T-helper 17 cell (primary cell): ENCODE data around the gene EIF4G3. TPM values are rescaled to one million over a fixed set of nuclear protein-coding genes. Genes with fewer than 3 reads are reported as not detected.

Experiments used
- ATAC-seq: fragments of 150-1000 bp; cut with Tn5 transposase; 2 replicates; pipeline ENCODE4 v1.10.0; 2021; ENCODE audit warnings: mild to moderate bottlenecking, moderate library complexity
- DNase-seq, 3 donors: peaks; one replicate each; pipeline versions ENCODE4 v3.0.0 to v3.0.0-alpha.2; 2020 to 2021
- H3K9me3 ChIP-seq: one replicate; pipeline ENCODE4 v1.7.0; 2013; ENCODE audit warnings: low read length, mild to moderate bottlenecking; ENCODE audit not compliant: control insufficient read depth, poor library complexity, severe bottlenecking
- H3K27ac Mint-ChIP-seq: one replicate; pipeline ENCODE4 v1.8.0; 2022; ENCODE audit warnings: mild to moderate bottlenecking, moderate library complexity, mixed read lengths
- H3K27me3 Mint-ChIP-seq: one replicate; pipeline ENCODE4 v1.8.0; 2022; ENCODE audit warnings: mixed read lengths
- H3K36me3 Mint-ChIP-seq: one replicate; pipeline ENCODE4 v1.8.0; 2022; ENCODE audit warnings: low read depth, mixed read lengths
- H3K4me1 Mint-ChIP-seq: one replicate; pipeline ENCODE4 v1.8.0; 2022; ENCODE audit warnings: mild to moderate bottlenecking, mixed read lengths
- H3K4me3 Mint-ChIP-seq: one replicate; pipeline ENCODE4 v1.8.0; 2022; ENCODE audit warnings: mild to moderate bottlenecking, moderate library complexity, mixed read lengths
- total RNA-seq, 4 donors: library from RNA in 2 of 4; stranded (reverse) in 2 of 4; gene quantifications; one replicate each; pipeline ENCODE4 v1.2.3 and lab custom pipeline; 2022 to 2026

Gene EIF4G3
- total RNA-seq, 2 donors from 2014 or later, result 29.4 to 34.2 TPM

- no peak for DNase-seq
- H3K27ac Mint-ChIP-seq, result no peak overlapping the region
- no peaks in the 10 kb centered on the region for H3K27me3 Mint-ChIP-seq
- ATAC-seq, result no peak
- H3K9me3 ChIP-seq, result no peaks in the 10 kb centered on the region
- H3K4me1 Mint-ChIP-seq, result peaks cover 7% of the 10 kb centered on the region
- no peak overlapping the region for H3K4me3 Mint-ChIP-seq
- peaks cover 2% of the 10 kb centered on the region for H3K36me3 Mint-ChIP-seq
Measured at GRCh38 chr1:21089731-21090130, 87.0 kb downstream of the EIF4G3 start.

GRCh38 chr1:21089299-21089698 lies 87.4 kb downstream of the EIF4G3 start:
- no peak overlapping the region for H3K27ac Mint-ChIP-seq
- peaks cover 10% of the 10 kb centered on the region for H3K4me1 Mint-ChIP-seq
- H3K36me3 Mint-ChIP-seq, result peaks cover 2% of the 10 kb centered on the region
- no peaks in the 10 kb centered on the region for H3K9me3 ChIP-seq
- ATAC-seq (no peak), DNase-seq (no peak)
- no peaks in the 10 kb centered on the region for H3K27me3 Mint-ChIP-seq
- H3K4me3 Mint-ChIP-seq, result no peak overlapping the region

- no peak for ATAC-seq
- no peak overlapping the region for H3K27ac Mint-ChIP-seq
Measured at GRCh38 chr1:21084111-21084810, 92.4 kb downstream of the EIF4G3 start.

GRCh38 chr1:21082073-21082472 lies 94.6 kb downstream of the EIF4G3 start:
- H3K4me3 Mint-ChIP-seq, result no peak overlapping the region
- no peak overlapping the region for H3K27ac Mint-ChIP-seq
- ATAC-seq (no peak), DNase-seq (no peak)
- H3K9me3 ChIP-seq, result no peaks in the 10 kb centered on the region
- H3K27me3 Mint-ChIP-seq, result no peaks in the 10 kb centered on the region
- peaks cover 6% of the 10 kb centered on the region for H3K4me1 Mint-ChIP-seq
- peaks cover 7% of the 10 kb centered on the region for H3K36me3 Mint-ChIP-seq

More at GRCh38 chr1:21084111-21084810, 92.4 kb downstream of the EIF4G3 start:
- Mint-ChIP-seq H3K4me1 (peaks cover 6% of the 10 kb centered on the region), H3K36me3 (peaks cover 7% of the 10 kb centered on the region), H3K27me3 (no peaks in the 10 kb centered on the region), H3K4me3 (no peak overlapping the region)
- H3K9me3 ChIP-seq, result no peaks in the 10 kb centered on the region
- DNase-seq, result no peak

- no peaks in the 10 kb centered on the region for H3K27me3 Mint-ChIP-seq
- peaks cover 5% of the 10 kb centered on the region for H3K36me3 Mint-ChIP-seq
- no peak overlapping the region for H3K27ac Mint-ChIP-seq
- H3K9me3 ChIP-seq, result no peaks in the 10 kb centered on the region
- ATAC-seq (no peak), DNase-seq (no peak)
- H3K4me3 Mint-ChIP-seq, result no peak overlapping the region
- peaks cover 13% of the 10 kb centered on the region for H3K4me1 Mint-ChIP-seq
Measured at GRCh38 chr1:21077085-21077484, 99.6 kb downstream of the EIF4G3 start.

GRCh38 chr1:21072721-21073120 lies 104.0 kb downstream of the EIF4G3 start:
- ATAC-seq, result no peak
- H3K27ac Mint-ChIP-seq, result no peak overlapping the region

GRCh38 chr1:21069549-21069948 lies 107.1 kb downstream of the EIF4G3 start:
- H3K27me3 Mint-ChIP-seq, result no peaks in the 10 kb centered on the region
- no peak for ATAC-seq
- H3K27ac Mint-ChIP-seq, result no peak overlapping the region
- no peaks in the 10 kb centered on the region for H3K9me3 ChIP-seq
- H3K4me3 Mint-ChIP-seq, result no peak overlapping the region
- peaks cover 2% of the 10 kb centered on the region for H3K36me3 Mint-ChIP-seq
- peaks cover 2% of the 10 kb centered on the region for H3K4me1 Mint-ChIP-seq
- no peak for DNase-seq

More at GRCh38 chr1:21072721-21073120, 104.0 kb downstream of the EIF4G3 start:
- H3K36me3 Mint-ChIP-seq, result peaks cover 7% of the 10 kb centered on the region
- no peak for DNase-seq
- H3K4me1 Mint-ChIP-seq, result peaks cover 15% of the 10 kb centered on the region
- H3K4me3 Mint-ChIP-seq, result no peak overlapping the region
- no peaks in the 10 kb centered on the region for H3K9me3 ChIP-seq
- no peaks in the 10 kb centered on the region for H3K27me3 Mint-ChIP-seq

- ATAC-seq (no peak), DNase-seq (no peak)
- H3K27me3 Mint-ChIP-seq, result no peaks in the 10 kb centered on the region
- H3K27ac Mint-ChIP-seq, result no peak overlapping the region
- H3K36me3 Mint-ChIP-seq, result peaks cover 2% of the 10 kb centered on the region
- no peaks in the 10 kb centered on the region for H3K9me3 ChIP-seq
- peaks cover 2% of the 10 kb centered on the region for H3K4me1 Mint-ChIP-seq
- no peak overlapping the region for H3K4me3 Mint-ChIP-seq
Measured at GRCh38 chr1:21068937-21069336, 107.8 kb downstream of the EIF4G3 start.

- no peaks in the 10 kb centered on the region for H3K9me3 ChIP-seq
- DNase-seq (no peak), ATAC-seq (no peak)
- Mint-ChIP-seq H3K36me3 (peaks cover 2% of the 10 kb centered on the region), H3K27ac (no peak overlapping the region), H3K4me1 (peaks cover 2% of the 10 kb centered on the region), H3K27me3 (no peaks in the 10 kb centered on the region), H3K4me3 (no peak overlapping the region)
Measured at GRCh38 chr1:21067551-21068227, 109.0 kb downstream of the EIF4G3 start.

GRCh38 chr1:21066356-21067012 lies 110.2 kb downstream of the EIF4G3 start:
- no peak overlapping the region for H3K27ac Mint-ChIP-seq
- H3K36me3 Mint-ChIP-seq, result peaks cover 2% of the 10 kb centered on the region
- peaks cover 2% of the 10 kb centered on the region for H3K4me1 Mint-ChIP-seq
- no peak for DNase-seq
- no peak overlapping the region for H3K4me3 Mint-ChIP-seq
- no peak for ATAC-seq
- no peaks in the 10 kb centered on the region for H3K9me3 ChIP-seq
- H3K27me3 Mint-ChIP-seq, result no peaks in the 10 kb centered on the region

- Mint-ChIP-seq H3K4me3 (no peak overlapping the region), H3K27ac (no peak overlapping the region), H3K36me3 (peaks cover 2% of the 10 kb centered on the region), H3K27me3 (no peaks in the 10 kb centered on the region), H3K4me1 (peaks cover 2% of the 10 kb centered on the region)
- H3K9me3 ChIP-seq, result no peaks in the 10 kb centered on the region
- no peak for ATAC-seq
- no peak for DNase-seq
Measured at GRCh38 chr1:21065851-21066250, 110.8 kb downstream of the EIF4G3 start.

- Mint-ChIP-seq H3K4me1 (peaks cover 2% of the 10 kb centered on the region), H3K27ac (no peak overlapping the region), H3K36me3 (peaks cover 2% of the 10 kb centered on the region), H3K4me3 (no peak overlapping the region), H3K27me3 (no peaks in the 10 kb centered on the region)
- no peak for DNase-seq
- no peaks in the 10 kb centered on the region for H3K9me3 ChIP-seq
- ATAC-seq, result no peak
Measured at GRCh38 chr1:21064057-21064456, 112.6 kb downstream of the EIF4G3 start.

GRCh38 chr1:21060523-21060922 lies 116.2 kb downstream of the EIF4G3 start:
- Mint-ChIP-seq H3K27ac (no peak overlapping the region), H3K4me1 (no peaks in the 10 kb centered on the region), H3K4me3 (no peak overlapping the region), H3K36me3 (no peaks in the 10 kb centered on the region), H3K27me3 (no peaks in the 10 kb centered on the region)
- DNase-seq, result no peak
- H3K9me3 ChIP-seq, result no peaks in the 10 kb centered on the region
- no peak for ATAC-seq
